HCT116 (cell line): ENCODE results near the gene TSPEAR. TPM values are rescaled to one million over a fixed set of nuclear protein-coding genes. Genes with fewer than 3 reads are reported as not detected.
A peak's percentile ranks its signal among the peaks of the same experiment; 100 is the strongest.

ENCODE experiments used
- ATAC-seq: fragments of 200-7000 bp; cut with Tn5 transposase; 2 replicates; pipeline ENCODE4 v1.9.1; 2020; ENCODE audit warnings: mild to moderate bottlenecking, moderate library complexity
- BruUV-seq: library from RNA; stranded (reverse); fragments of 400-500 nt; replicated peaks from 2 replicates; lab custom pipeline; 2021; lab: Mats Ljungman, UMichigan
- CTCF ChIA-PET: fragments of 300-600 bp; sonication (Branson Sonifier 250); formaldehyde crosslinking; loops from one replicate; lab custom pipeline; 2021; ENCODE audit warnings: antibody characterized with exemption; lab: Charles Lee
- POLR2A ChIA-PET: fragments of 300-600, 350-600 bp; sonication (Branson Sonifier 250); formaldehyde crosslinking; loops from one replicate; lab custom pipeline; 2021; ENCODE audit warnings: antibody characterized with exemption; lab: Charles Lee
- RAD21 ChIA-PET, 2 experiments: fragments of 300-600 bp; sonication (Branson Sonifier 250); formaldehyde crosslinking; loops; one replicate each; lab custom pipeline; 2023; ENCODE audit warnings: low total read pairs in 2 of 2; ENCODE audit not compliant: uncharacterized antibody in 2 of 2, unreplicated experiment in 2 of 2, low non-redundant PET in 1 of 2; lab: Charles Lee
- DNase-seq: peaks from one replicate; pipeline ENCODE4 v3.0.0-alpha.2; 2010; ENCODE audit warnings: low read depth, low spot score
- H2AFZ ChIP-seq: fragments of 200-600 bp; shearing (Covaris generic), sonication (generic); 2 replicates; pipeline ENCODE4 v1.6.1; 2017; ENCODE audit warnings: low read depth, mixed run types, mixed read lengths, antibody characterized with exemption, low read length; ENCODE audit not compliant: poor library complexity, severe bottlenecking
- H3K27ac ChIP-seq: 2 replicates; pipeline ENCODE4 v1.5.1; 2012; ENCODE audit warnings: low read depth, low read length
- H3K27me3 ChIP-seq: fragments of 200-600 bp; sonication (generic); 2 replicates; pipeline ENCODE4 v1.6.1; 2016; ENCODE audit warnings: mixed run types, low read length, mixed read lengths; ENCODE audit not compliant: insufficient read depth
- H3K36me3 ChIP-seq, 2 experiments: fragments of 200-500 bp in 1 of 2; fragments of 200-600 bp in 1 of 2; sonication (Bioruptor generic) in 1 of 2; sonication (generic) in 1 of 2; 2 replicates each; pipeline versions ENCODE4 v1.5.1 to v1.6.1; 2014 to 2016; ENCODE audit warnings: low read length in 2 of 2, inconsistent platforms in 1 of 2, mixed read lengths in 1 of 2, mixed run types in 1 of 2; ENCODE audit not compliant: insufficient read depth in 2 of 2, control insufficient read depth in 1 of 2
- H3K4me1 ChIP-seq, 2 experiments: fragments of 200-600 bp in 1 of 2; sonication (generic) in 1 of 2; 2 replicates each; pipeline versions ENCODE4 v1.5.1 to v1.6.1; 2012 to 2017; ENCODE audit warnings: low read length in 2 of 2, inconsistent platforms in 1 of 2, mild to moderate bottlenecking in 1 of 2, mixed read lengths in 1 of 2, mixed run types in 1 of 2, moderate library complexity in 1 of 2; ENCODE audit not compliant: insufficient read depth in 2 of 2, control insufficient read depth in 1 of 2
- H3K4me2 ChIP-seq: fragments of 200-600 bp; sonication (generic); 2 replicates; pipeline ENCODE4 v1.6.1; 2017; ENCODE audit warnings: mixed run types, low read length, mixed read lengths
- H3K4me3 ChIP-seq, 2 experiments: fragments of 200-600 bp in 1 of 2; sonication (generic) in 1 of 2; replicated peaks in 1 of 2; 2 replicates each; pipeline ENCODE4 v1.5.1; 2011 to 2016; ENCODE audit warnings: low read length in 2 of 2, control low read depth in 1 of 2, low read depth in 1 of 2, mild to moderate bottlenecking in 1 of 2, mixed read lengths in 1 of 2, mixed run types in 1 of 2
- H3K79me2 ChIP-seq: fragments of 200-600 bp; sonication (generic); 2 replicates; pipeline ENCODE4 v1.6.1; 2017; ENCODE audit warnings: mild to moderate bottlenecking, mixed run types, low read length, moderate library complexity, mixed read lengths; ENCODE audit not compliant: insufficient read depth
- H3K9ac ChIP-seq: fragments of 200-600 bp; sonication (generic); 2 replicates; pipeline ENCODE4 v1.6.1; 2016; ENCODE audit warnings: low read length, mixed read lengths
- H3K9me2 ChIP-seq: fragments of 200-600 bp; sonication (generic), shearing (Covaris generic); 2 replicates; pipeline ENCODE4 v1.6.1; 2017; ENCODE audit warnings: mixed run types, mild to moderate bottlenecking, moderate library complexity; ENCODE audit not compliant: insufficient read depth
- H3K9me3 ChIP-seq, 2 experiments: fragments of 200-500 bp in 1 of 2; fragments of 200-600 bp in 1 of 2; sonication (Bioruptor generic) in 1 of 2; sonication (generic) in 1 of 2; 2 replicates each; pipeline ENCODE4 v1.6.1; 2014 to 2017; ENCODE audit warnings: low read length in 2 of 2, mixed read lengths in 2 of 2, inconsistent platforms in 1 of 2, low read depth in 1 of 2, mild to moderate bottlenecking in 1 of 2, mixed run types in 1 of 2, moderate library complexity in 1 of 2; ENCODE audit not compliant: control insufficient read depth in 1 of 2, insufficient read depth in 1 of 2
- H4K20me1 ChIP-seq: fragments of 200-600 bp; sonication (generic), shearing (Covaris generic); 2 replicates; pipeline ENCODE4 v1.6.1; 2017; ENCODE audit warnings: mixed run types, mild to moderate bottlenecking, moderate library complexity; ENCODE audit not compliant: insufficient read depth
- ELF1 ChIP-seq: IDR thresholded peaks from 2 replicates; pipeline ENCODE4 v1.6.1; 2012; ENCODE audit warnings: low read depth, borderline replicate concordance
- EZH2 ChIP-seq: fragments of 200-600 bp; sonication (generic); IDR thresholded peaks from 2 replicates; pipeline ENCODE4 v1.6.1; 2017; ENCODE audit warnings: antibody characterized with exemption, mixed run types
- POLR2A ChIP-seq: IDR thresholded peaks from 2 replicates; pipeline ENCODE4 v1.7.0; 2011; ENCODE audit warnings: borderline replicate concordance; ENCODE audit not compliant: insufficient read depth, insufficient read length; ENCODE audit errors: extremely low read depth
- POLR2AphosphoS5 ChIP-seq: IDR thresholded peaks from 2 replicates; pipeline ENCODE4 v1.6.1; 2011; ENCODE audit warnings: mild to moderate bottlenecking, low read depth, low read length, moderate library complexity
- SIN3A ChIP-seq: IDR thresholded peaks from 2 replicates; pipeline ENCODE4 v1.6.1; 2012; ENCODE audit warnings: low read depth
- SRF ChIP-seq: IDR thresholded peaks from 2 replicates; pipeline ENCODE4 v1.6.1; 2012; ENCODE audit warnings: low read depth
- TCF7L2 ChIP-seq: IDR thresholded peaks from 2 replicates; pipeline ENCODE4 v1.7.0; 2011; ENCODE audit warnings: borderline replicate concordance, inconsistent platforms; ENCODE audit not compliant: insufficient read depth, insufficient read length; ENCODE audit errors: extremely low read depth
- YY1 ChIP-seq: IDR thresholded peaks from 2 replicates; pipeline ENCODE4 v1.6.1; 2011; ENCODE audit warnings: low read length, low read depth, moderate library complexity, mild to moderate bottlenecking; ENCODE audit not compliant: insufficient replicate concordance; ENCODE audit errors: extremely low read depth
- ZFX ChIP-seq: fragments of 450-650 bp; IDR thresholded peaks from 2 replicates; pipeline ENCODE4 v1.6.1; 2017
- ZNF274 ChIP-seq: fragments of 200-500 bp; sonication (Bioruptor generic); IDR thresholded peaks from 2 replicates; pipeline ENCODE4 v1.6.1; 2014; ENCODE audit warnings: mild to moderate bottlenecking, low read depth, low read length, inconsistent platforms
- intact Hi-C: fragments of 100-400 bp; cut with micrococcal nuclease; formaldehyde crosslinking; loops from 2 replicates; pipeline ENCODE4 v1.10.0; 2022
- total RNA-seq: library from RNA; stranded (reverse); gene quantifications from one replicate; pipeline ENCODE4 v1.2.1, GENCODE V29; 2021; ENCODE audit not compliant: unreplicated experiment
- TF ChIP-seq, protein P1 (sequence below): IDR thresholded peaks from 2 replicates; pipeline ENCODE4 v1.6.1; 2012; ENCODE audit warnings: low read depth
- TF ChIP-seq, protein P2 (sequence below): IDR thresholded peaks from 2 replicates; pipeline ENCODE4 v1.6.1; 2012

TSPEAR gene
- total RNA-seq, 1 experiment from 2014 or later: not detected

DNA sequence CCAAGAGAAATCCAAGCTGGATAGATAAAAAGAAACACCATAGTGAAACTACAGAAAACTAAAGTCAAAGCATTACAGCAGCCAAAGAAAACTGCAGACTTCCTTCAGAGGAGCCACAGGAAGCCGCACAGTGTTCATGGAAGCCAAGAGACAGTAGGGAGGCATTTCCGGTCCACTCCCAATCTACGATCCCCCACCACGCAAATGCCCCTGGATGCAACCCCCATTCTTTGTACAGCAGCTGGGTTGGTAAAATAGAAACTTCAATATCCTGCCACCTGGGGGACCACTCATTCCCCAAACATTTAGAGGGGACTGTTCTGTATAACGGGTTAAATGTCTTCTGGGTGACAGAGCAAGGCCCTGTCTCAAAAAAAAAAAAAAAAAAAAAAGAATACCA is 43.9 kb upstream of the TSPEAR start:
- Histone ChIP-seq H3K9me2 (no peaks in the 10 kb centered on the region), H2AFZ (no peak overlapping the region), H3K9ac (no peak overlapping the region), H3K9me3 (no peaks in the 10 kb centered on the region), H3K4me3 (no peak overlapping the region), H3K27me3 (no peaks in the 10 kb centered on the region), H3K79me2 (no peaks in the 10 kb centered on the region), H3K4me2 (no peak overlapping the region), H3K36me3 (no peaks in the 10 kb centered on the region), H4K20me1 (no peaks in the 10 kb centered on the region), H3K4me1 (peaks cover 12 to 17% of the 10 kb centered on the region in 2 experiments), H3K27ac (no peak overlapping the region)
- TF ChIP-seq SIN3A (no peak), POLR2A (no peak)
- CTCF ChIA-PET: interaction anchor here (1.5 kb wide), 1 partner anchor 383 kb away, joined by 3 read pairs; no protein-coding TSS in a partner anchor
- RAD21 ChIA-PET: interaction anchor here in 1 of 2 experiments (0.6 kb wide), 1 partner anchor 835 kb away, joined by 3 read pairs; no protein-coding TSS in a partner anchor
- DNase-seq (no peak), ATAC-seq (no peak)
- no TSS peak for BruUV-seq
- intact Hi-C loops: no loop called here
- POLR2A ChIA-PET: no interaction called here

DNA sequence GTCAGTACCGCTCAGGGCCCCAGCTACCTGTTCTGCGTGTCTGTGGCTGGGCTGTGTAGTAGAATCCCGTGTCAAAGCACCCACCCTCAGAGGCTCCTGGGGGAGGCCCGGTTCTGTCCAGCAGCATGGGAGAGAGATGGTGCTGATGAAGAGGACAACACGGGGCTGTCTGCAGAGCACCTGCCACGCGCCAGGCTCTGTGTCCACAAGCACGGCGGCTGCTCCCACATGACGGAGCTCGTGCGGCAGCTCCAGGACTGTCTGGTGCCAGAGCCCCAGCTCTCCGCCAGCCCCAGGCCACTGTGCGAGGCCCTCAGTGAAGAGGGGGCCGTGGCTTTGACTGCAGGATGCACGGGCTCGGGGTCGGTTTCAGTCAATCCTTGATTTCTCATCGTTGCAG is 42.0 kb upstream of the TSPEAR start:
- no peak for DNase-seq
- H3K4me2 ChIP-seq: peak overlapping the region; percentile 50
- no peak; the same call in 1 of the 2 replicates for ATAC-seq
- no peaks in the 10 kb centered on the region for H3K79me2 ChIP-seq
- BruUV-seq: no TSS peak
- POLR2A ChIA-PET: no interaction called here
- H3K36me3 ChIP-seq: no peaks in the 10 kb centered on the region
- H3K4me1 ChIP-seq: peaks cover 12 to 17% of the 10 kb centered on the region in 2 experiments
- H3K4me3 ChIP-seq: no peak overlapping the region
- peak overlapping the region; percentile 8; the same call in 1 of the 2 replicates for H3K27ac ChIP-seq
- H3K9ac ChIP-seq: no peak overlapping the region
- TF ChIP-seq, protein P1, sequence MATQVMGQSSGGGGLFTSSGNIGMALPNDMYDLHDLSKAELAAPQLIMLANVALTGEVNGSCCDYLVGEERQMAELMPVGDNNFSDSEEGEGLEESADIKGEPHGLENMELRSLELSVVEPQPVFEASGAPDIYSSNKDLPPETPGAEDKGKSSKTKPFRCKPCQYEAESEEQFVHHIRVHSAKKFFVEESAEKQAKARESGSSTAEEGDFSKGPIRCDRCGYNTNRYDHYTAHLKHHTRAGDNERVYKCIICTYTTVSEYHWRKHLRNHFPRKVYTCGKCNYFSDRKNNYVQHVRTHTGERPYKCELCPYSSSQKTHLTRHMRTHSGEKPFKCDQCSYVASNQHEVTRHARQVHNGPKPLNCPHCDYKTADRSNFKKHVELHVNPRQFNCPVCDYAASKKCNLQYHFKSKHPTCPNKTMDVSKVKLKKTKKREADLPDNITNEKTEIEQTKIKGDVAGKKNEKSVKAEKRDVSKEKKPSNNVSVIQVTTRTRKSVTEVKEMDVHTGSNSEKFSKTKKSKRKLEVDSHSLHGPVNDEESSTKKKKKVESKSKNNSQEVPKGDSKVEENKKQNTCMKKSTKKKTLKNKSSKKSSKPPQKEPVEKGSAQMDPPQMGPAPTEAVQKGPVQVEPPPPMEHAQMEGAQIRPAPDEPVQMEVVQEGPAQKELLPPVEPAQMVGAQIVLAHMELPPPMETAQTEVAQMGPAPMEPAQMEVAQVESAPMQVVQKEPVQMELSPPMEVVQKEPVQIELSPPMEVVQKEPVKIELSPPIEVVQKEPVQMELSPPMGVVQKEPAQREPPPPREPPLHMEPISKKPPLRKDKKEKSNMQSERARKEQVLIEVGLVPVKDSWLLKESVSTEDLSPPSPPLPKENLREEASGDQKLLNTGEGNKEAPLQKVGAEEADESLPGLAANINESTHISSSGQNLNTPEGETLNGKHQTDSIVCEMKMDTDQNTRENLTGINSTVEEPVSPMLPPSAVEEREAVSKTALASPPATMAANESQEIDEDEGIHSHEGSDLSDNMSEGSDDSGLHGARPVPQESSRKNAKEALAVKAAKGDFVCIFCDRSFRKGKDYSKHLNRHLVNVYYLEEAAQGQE: no peak
- TF ChIP-seq YY1 (no peak), SRF (no peak), EZH2 (no peak), ZFX (no peak), SIN3A (no peak), TCF7L2 (no peak), ZNF274 (no peak), ELF1 (no peak), POLR2AphosphoS5 (no peak)
- TF ChIP-seq, protein P2, sequence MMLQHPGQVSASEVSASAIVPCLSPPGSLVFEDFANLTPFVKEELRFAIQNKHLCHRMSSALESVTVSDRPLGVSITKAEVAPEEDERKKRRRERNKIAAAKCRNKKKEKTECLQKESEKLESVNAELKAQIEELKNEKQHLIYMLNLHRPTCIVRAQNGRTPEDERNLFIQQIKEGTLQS: no peak
- TF ChIP-seq, all 23 proteins: peak for 0
- Histone ChIP-seq H3K27me3 (no peaks in the 10 kb centered on the region), H2AFZ (no peak overlapping the region), H3K9me2 (no peaks in the 10 kb centered on the region), H4K20me1 (no peaks in the 10 kb centered on the region), H3K9me3 (no peaks in the 10 kb centered on the region)
- CTCF ChIA-PET: interaction anchor here (0.7 to 1.7 kb wide), 4 partner anchors 10 to 40 kb away, joined by 3 to 6 read pairs (median 4); no protein-coding TSS in a partner anchor
- RAD21 ChIA-PET: no interaction called here
- intact Hi-C loops: no loop called here
